ENCODE data around the gene BMPR1A.

GRCh38 chr10:86922553-86922961 lies 166.1 kb downstream of the BMPR1A start:
- no peak for TF ChIP-seq EZH2phosphoT487 (IDR thresholded peaks at IDR 0.05; ENCODE audit: borderline replicate concordance, low read length)
- TF ChIP-seq, protein P1, sequence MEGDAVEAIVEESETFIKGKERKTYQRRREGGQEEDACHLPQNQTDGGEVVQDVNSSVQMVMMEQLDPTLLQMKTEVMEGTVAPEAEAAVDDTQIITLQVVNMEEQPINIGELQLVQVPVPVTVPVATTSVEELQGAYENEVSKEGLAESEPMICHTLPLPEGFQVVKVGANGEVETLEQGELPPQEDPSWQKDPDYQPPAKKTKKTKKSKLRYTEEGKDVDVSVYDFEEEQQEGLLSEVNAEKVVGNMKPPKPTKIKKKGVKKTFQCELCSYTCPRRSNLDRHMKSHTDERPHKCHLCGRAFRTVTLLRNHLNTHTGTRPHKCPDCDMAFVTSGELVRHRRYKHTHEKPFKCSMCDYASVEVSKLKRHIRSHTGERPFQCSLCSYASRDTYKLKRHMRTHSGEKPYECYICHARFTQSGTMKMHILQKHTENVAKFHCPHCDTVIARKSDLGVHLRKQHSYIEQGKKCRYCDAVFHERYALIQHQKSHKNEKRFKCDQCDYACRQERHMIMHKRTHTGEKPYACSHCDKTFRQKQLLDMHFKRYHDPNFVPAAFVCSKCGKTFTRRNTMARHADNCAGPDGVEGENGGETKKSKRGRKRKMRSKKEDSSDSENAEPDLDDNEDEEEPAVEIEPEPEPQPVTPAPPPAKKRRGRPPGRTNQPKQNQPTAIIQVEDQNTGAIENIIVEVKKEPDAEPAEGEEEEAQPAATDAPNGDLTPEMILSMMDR (IDR thresholded peaks at IDR 0.05; ENCODE audit: low read depth, low read length, poor library complexity, severe bottlenecking), result no peak

All from DOHH2 (cell line).